ENCODE results near the gene CCSER1. TPM values are rescaled to one million over a fixed set of nuclear protein-coding genes. Genes with fewer than 3 reads are reported as not detected.

The CCSER1 gene
- total RNA-seq, 4 donors from 2014 or later, result 3.6 to 7.0 (median 5.5) TPM

DNA sequence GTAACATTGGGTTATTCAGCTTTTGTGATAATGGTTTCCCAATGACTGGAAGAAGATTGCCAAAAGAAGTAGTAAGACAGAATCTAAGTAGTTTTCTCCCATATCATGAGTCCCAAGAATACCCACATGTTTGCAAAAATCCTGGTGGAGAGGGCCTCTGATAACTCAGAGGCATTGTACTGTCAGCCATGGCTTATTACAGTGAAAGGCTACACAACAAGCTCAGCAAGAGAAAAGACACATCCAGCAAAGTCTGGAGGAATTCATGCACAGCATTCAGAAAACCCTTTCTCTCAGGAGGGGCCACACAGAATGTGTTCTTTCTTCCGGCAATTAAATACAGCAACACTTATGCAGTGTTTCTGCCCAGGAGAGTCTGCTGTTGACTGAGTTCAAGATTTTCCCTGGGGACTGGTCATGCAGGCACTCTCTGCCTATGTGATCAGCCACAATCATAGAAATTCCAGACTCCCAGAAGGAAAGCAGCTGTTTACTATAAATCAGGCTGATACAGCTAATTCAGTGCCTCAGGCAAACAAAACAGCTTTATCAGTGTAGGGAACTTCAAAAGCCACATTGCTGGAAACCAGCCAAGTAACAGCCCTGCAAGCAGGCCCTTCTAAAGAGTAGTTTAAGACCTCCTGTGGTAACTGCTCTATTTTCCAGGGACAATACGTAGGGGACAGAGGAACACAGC lies 937.1 kb downstream of the CCSER1 start:
- no peaks in the 10 kb centered on the region for H3K4me1 ChIP-seq
- no peak overlapping the region for H3K4me3 ChIP-seq
- H3K9me3 ChIP-seq, result no peaks in the 10 kb centered on the region
- no peak for DNase-seq (ENCODE audit: extremely low spot score)
- WGBS, result 67% methylated on average over 2 of the region's 2 CpGs
- no peak for TF ChIP-seq POLR2AphosphoS5 (IDR thresholded peaks at IDR 0.05)
- no peak for TF ChIP-seq POLR2A (IDR thresholded peaks at IDR 0.05; ENCODE audit: low read depth)
- no peak for TF ChIP-seq EP300 (IDR thresholded peaks at IDR 0.05)
- no peak for TF ChIP-seq CTCF (IDR thresholded peaks at IDR 0.05)
- intact Hi-C loops (cut with DNase I), result no loop called here
- H3K27ac ChIP-seq (replicated peaks in 1 of 4), result no peak overlapping the region
- H3K27me3 ChIP-seq, result no peaks in the 10 kb centered on the region
- no peaks in the 10 kb centered on the region for H3K36me3 ChIP-seq

- DNase-seq (ENCODE audit: extremely low spot score), result no peak
- WGBS, result 93% methylated on average over 2 of the region's 2 CpGs
- Histone ChIP-seq H3K27me3 (no peaks in the 10 kb centered on the region), H3K9me3 (no peaks in the 10 kb centered on the region), H3K4me1 (no peaks in the 10 kb centered on the region), H3K36me3 (no peaks in the 10 kb centered on the region), H3K4me3 (no peak overlapping the region), H3K27ac (replicated peaks in 1 of 4) (no peak overlapping the region)
- TF ChIP-seq POLR2A (IDR thresholded peaks at IDR 0.05; ENCODE audit: low read depth), result no peak
- TF ChIP-seq CTCF (IDR thresholded peaks at IDR 0.05), result no peak
- no peak for TF ChIP-seq EP300 (IDR thresholded peaks at IDR 0.05)
- no peak for TF ChIP-seq POLR2AphosphoS5 (IDR thresholded peaks at IDR 0.05)
- intact Hi-C loops (cut with DNase I), result no loop called here
These were observed 937.9 kb downstream of the CCSER1 start for GRCh38 chr4:91065117-91065516.

DNA sequence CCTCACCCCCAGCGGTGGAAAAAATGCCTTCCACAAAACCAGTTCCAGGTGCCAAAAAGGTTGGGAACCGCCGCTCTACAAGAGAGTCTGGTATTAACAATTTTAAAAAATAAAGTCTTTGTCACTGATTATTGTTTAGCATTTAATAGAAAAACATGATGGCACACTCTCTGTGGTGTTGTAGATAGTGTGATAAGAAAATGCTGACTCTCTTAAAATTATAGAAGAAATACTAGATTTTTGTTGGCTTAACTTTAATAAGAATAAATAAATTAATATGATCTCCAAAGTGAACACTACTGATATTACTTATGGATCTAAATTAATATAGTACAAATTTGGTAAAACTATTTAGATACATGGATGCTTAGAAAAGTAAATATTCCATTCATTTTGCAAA lies 943.5 kb downstream of the CCSER1 start:
- no peak for TF ChIP-seq EP300 (IDR thresholded peaks at IDR 0.05)
- no peak for TF ChIP-seq POLR2AphosphoS5 (IDR thresholded peaks at IDR 0.05)
- TF ChIP-seq CTCF (IDR thresholded peaks at IDR 0.05), result no peak
- TF ChIP-seq POLR2A (IDR thresholded peaks at IDR 0.05; ENCODE audit: low read depth), result no peak
- no peaks in the 10 kb centered on the region for H3K4me1 ChIP-seq
- no peak for DNase-seq (ENCODE audit: extremely low spot score)
- H3K9me3 ChIP-seq, result no peaks in the 10 kb centered on the region
- H3K27me3 ChIP-seq, result no peaks in the 10 kb centered on the region
- H3K27ac ChIP-seq (replicated peaks in 1 of 4), result no peak overlapping the region
- intact Hi-C loops (cut with DNase I), result no loop called here
- WGBS, result 98% methylated on average over 3 of the region's 3 CpGs
- H3K4me3 ChIP-seq, result no peak overlapping the region
- no peaks in the 10 kb centered on the region for H3K36me3 ChIP-seq

DNA sequence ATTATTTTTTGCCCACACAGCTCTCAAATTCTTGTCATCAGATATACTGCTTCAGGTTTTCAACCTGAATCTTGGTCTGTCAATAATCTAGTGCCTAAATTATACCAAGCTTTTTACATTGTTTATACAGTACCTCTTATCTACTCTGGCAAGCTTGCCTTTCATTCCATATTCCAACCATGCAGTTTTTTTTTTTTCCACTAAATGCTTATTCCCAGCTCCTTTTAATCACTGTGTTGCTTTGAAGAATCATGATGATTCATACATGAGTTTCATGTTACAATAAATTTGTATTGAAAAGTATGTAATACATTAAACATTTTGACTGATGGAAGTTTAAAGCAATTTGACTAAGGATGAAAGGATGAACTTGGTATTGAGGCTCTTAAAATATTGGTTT lies 949.0 kb downstream of the CCSER1 start:
- no peak for DNase-seq (ENCODE audit: extremely low spot score)
- Histone ChIP-seq H3K9me3 (peaks cover 0 to 21% (median 7%) of the 10 kb centered on the region in 4 donors), H3K4me3 (no peak overlapping the region), H3K27me3 (no peaks in the 10 kb centered on the region), H3K27ac (replicated peaks in 1 of 4) (no peak overlapping the region), H3K36me3 (no peaks in the 10 kb centered on the region), H3K4me1 (no peaks in the 10 kb centered on the region)
- intact Hi-C loops (cut with DNase I), result no loop called here
- no peak for TF ChIP-seq POLR2A (IDR thresholded peaks at IDR 0.05; ENCODE audit: low read depth)
- TF ChIP-seq EP300 (IDR thresholded peaks at IDR 0.05), result no peak
- no peak for TF ChIP-seq POLR2AphosphoS5 (IDR thresholded peaks at IDR 0.05)
- TF ChIP-seq CTCF (IDR thresholded peaks at IDR 0.05), result no peak

DNA sequence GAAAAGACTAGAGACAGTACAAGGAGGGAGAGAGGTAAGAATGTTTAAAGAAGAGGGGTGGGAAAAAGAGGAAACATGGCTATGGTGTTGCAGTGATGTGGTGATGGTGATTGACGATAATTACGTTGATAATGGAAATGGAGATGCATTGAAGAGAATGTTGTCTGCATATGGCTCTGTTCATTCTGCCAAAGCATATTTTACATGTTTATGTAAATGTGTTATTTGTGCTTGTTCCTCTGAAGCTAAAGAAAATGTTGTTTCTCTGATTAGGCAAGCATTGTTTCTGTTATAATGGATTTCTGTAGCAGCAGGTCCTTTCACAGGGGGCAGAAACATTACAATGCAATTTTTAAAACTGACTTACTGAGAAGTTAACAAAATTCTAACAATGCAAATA lies 958.8 kb downstream of the CCSER1 start:
- no peak for DNase-seq (ENCODE audit: extremely low spot score)
- Histone ChIP-seq H3K4me1 (no peaks in the 10 kb centered on the region), H3K36me3 (no peaks in the 10 kb centered on the region), H3K9me3 (no peaks in the 10 kb centered on the region), H3K27ac (replicated peaks in 1 of 4) (no peak overlapping the region), H3K27me3 (no peaks in the 10 kb centered on the region), H3K4me3 (no peak overlapping the region)
- WGBS, result 78% methylated on average over 2 of the region's 2 CpGs
- intact Hi-C loops (cut with DNase I), result no loop called here
- TF ChIP-seq POLR2A (IDR thresholded peaks at IDR 0.05; ENCODE audit: low read depth) (no peak), CTCF (IDR thresholded peaks at IDR 0.05) (no peak), EP300 (IDR thresholded peaks at IDR 0.05) (no peak), POLR2AphosphoS5 (IDR thresholded peaks at IDR 0.05) (no peak)

Data from esophagus muscularis mucosa (tissue), 4 donors.